Activated naive CD8-positive, alpha-beta T cell treated with anti-CD3 and anti-CD28 coated beads, Interleukin-2, amount 50 U/mL, for 24 hours (primary cell): Measurements from ENCODE around the gene PLBD2.

Experiments used
- ATAC-seq: fragments of 150-1000 bp; cut with Tn5 transposase; one replicate; pipeline ENCODE4 v1.10.0; 2021
- DNase-seq: peaks from one replicate; pipeline ENCODE4 v3.0.0; 2021
- H3K27ac Mint-ChIP-seq: one replicate; pipeline ENCODE4 v1.8.0; 2021; ENCODE audit warnings: mild to moderate bottlenecking, mixed read lengths
- H3K27me3 Mint-ChIP-seq: one replicate; pipeline ENCODE4 v1.8.0; 2021; ENCODE audit warnings: mixed read lengths
- H3K36me3 Mint-ChIP-seq: one replicate; pipeline ENCODE4 v1.8.0; 2021; ENCODE audit warnings: low read depth, mixed read lengths
- H3K4me1 Mint-ChIP-seq: one replicate; pipeline ENCODE4 v1.8.0; 2021; ENCODE audit warnings: mixed read lengths
- H3K4me3 Mint-ChIP-seq: one replicate; pipeline ENCODE4 v1.8.0; 2021; ENCODE audit warnings: mild to moderate bottlenecking, moderate library complexity, mixed read lengths
- H3K9me3 Mint-ChIP-seq: one replicate; pipeline ENCODE4 v1.8.0; 2021; ENCODE audit warnings: mixed read lengths

Gene PLBD2

GRCh38 chr12:113422886-113423669 is 64.7 kb downstream of the PLBD2 start:
- H3K9me3 Mint-ChIP-seq: no peaks in the 10 kb centered on the region
- H3K4me3 Mint-ChIP-seq: no peak overlapping the region
- no peak overlapping the region for H3K27ac Mint-ChIP-seq
- ATAC-seq: no peak
- no peak for DNase-seq
- H3K36me3 Mint-ChIP-seq: no peaks in the 10 kb centered on the region
- peaks cover 10% of the 10 kb centered on the region for H3K4me1 Mint-ChIP-seq
- peaks cover 12% of the 10 kb centered on the region for H3K27me3 Mint-ChIP-seq

- H3K27me3 Mint-ChIP-seq: peaks cover 16% of the 10 kb centered on the region
- no peak overlapping the region for H3K4me3 Mint-ChIP-seq
- H3K4me1 Mint-ChIP-seq: peaks cover 10% of the 10 kb centered on the region
- H3K27ac Mint-ChIP-seq: no peak overlapping the region
- H3K9me3 Mint-ChIP-seq: no peaks in the 10 kb centered on the region
- no peak for DNase-seq
- no peaks in the 10 kb centered on the region for H3K36me3 Mint-ChIP-seq
- ATAC-seq: no peak
Observed at GRCh38 chr12:113424456-113424855, 66.1 kb downstream of the PLBD2 start.

GRCh38 chr12:113424915-113425823 is 66.8 kb downstream of the PLBD2 start:
- peaks cover 19% of the 10 kb centered on the region for H3K27me3 Mint-ChIP-seq
- H3K27ac Mint-ChIP-seq: no peak overlapping the region
- no peak overlapping the region for H3K4me3 Mint-ChIP-seq
- no peaks in the 10 kb centered on the region for H3K9me3 Mint-ChIP-seq
- H3K4me1 Mint-ChIP-seq: peaks cover 10% of the 10 kb centered on the region
- DNase-seq: peak; percentile 74
- ATAC-seq: no peak
- H3K36me3 Mint-ChIP-seq: no peaks in the 10 kb centered on the region

- Mint-ChIP-seq H3K9me3 (no peaks in the 10 kb centered on the region), H3K27ac (no peak overlapping the region), H3K36me3 (no peaks in the 10 kb centered on the region), H3K27me3 (peaks cover 27% of the 10 kb centered on the region), H3K4me3 (no peak overlapping the region), H3K4me1 (peaks cover 10% of the 10 kb centered on the region)
- DNase-seq (no peak), ATAC-seq (no peak)
Observed at GRCh38 chr12:113425960-113426453, 67.6 kb downstream of the PLBD2 start.

- H3K4me3 Mint-ChIP-seq: no peak overlapping the region
- DNase-seq (no peak), ATAC-seq (no peak)
- H3K36me3 Mint-ChIP-seq: no peaks in the 10 kb centered on the region
- no peaks in the 10 kb centered on the region for H3K9me3 Mint-ChIP-seq
- H3K4me1 Mint-ChIP-seq: peaks cover 3% of the 10 kb centered on the region
- no peak overlapping the region for H3K27ac Mint-ChIP-seq
- peaks cover 33% of the 10 kb centered on the region for H3K27me3 Mint-ChIP-seq
Observed at GRCh38 chr12:113427882-113428281, 69.5 kb downstream of the PLBD2 start.

GRCh38 chr12:113428482-113428881 is 70.1 kb downstream of the PLBD2 start:
- Mint-ChIP-seq H3K36me3 (no peaks in the 10 kb centered on the region), H3K27me3 (peaks cover 33% of the 10 kb centered on the region), H3K4me3 (no peak overlapping the region), H3K27ac (no peak overlapping the region), H3K9me3 (no peaks in the 10 kb centered on the region), H3K4me1 (peaks cover 3% of the 10 kb centered on the region)
- DNase-seq: no peak
- ATAC-seq: no peak

GRCh38 chr12:113432986-113433385 is 74.6 kb downstream of the PLBD2 start:
- ATAC-seq: no peak
- no peak overlapping the region for H3K4me3 Mint-ChIP-seq
- peaks cover 21% of the 10 kb centered on the region for H3K27me3 Mint-ChIP-seq
- H3K4me1 Mint-ChIP-seq: no peaks in the 10 kb centered on the region
- no peak for DNase-seq
- H3K36me3 Mint-ChIP-seq: no peaks in the 10 kb centered on the region
- no peaks in the 10 kb centered on the region for H3K9me3 Mint-ChIP-seq
- no peak overlapping the region for H3K27ac Mint-ChIP-seq

- Mint-ChIP-seq H3K4me3 (no peak overlapping the region), H3K9me3 (no peaks in the 10 kb centered on the region), H3K27me3 (peaks cover 12% of the 10 kb centered on the region), H3K27ac (no peak overlapping the region), H3K36me3 (no peaks in the 10 kb centered on the region), H3K4me1 (no peaks in the 10 kb centered on the region)
- no peak for DNase-seq
- no peak for ATAC-seq
Observed at GRCh38 chr12:113435367-113435766, 77.0 kb downstream of the PLBD2 start.

GRCh38 chr12:113436586-113436985 is 78.2 kb downstream of the PLBD2 start:
- Mint-ChIP-seq H3K27me3 (peaks cover 4% of the 10 kb centered on the region), H3K27ac (no peak overlapping the region), H3K4me3 (no peak overlapping the region), H3K9me3 (no peaks in the 10 kb centered on the region), H3K36me3 (no peaks in the 10 kb centered on the region), H3K4me1 (no peaks in the 10 kb centered on the region)
- DNase-seq (no peak), ATAC-seq (no peak)

- no peak overlapping the region for H3K4me3 Mint-ChIP-seq
- H3K27ac Mint-ChIP-seq: no peak overlapping the region
- peaks cover 3% of the 10 kb centered on the region for H3K27me3 Mint-ChIP-seq
- DNase-seq (no peak), ATAC-seq (no peak)
- H3K4me1 Mint-ChIP-seq: no peaks in the 10 kb centered on the region
- no peaks in the 10 kb centered on the region for H3K9me3 Mint-ChIP-seq
- no peaks in the 10 kb centered on the region for H3K36me3 Mint-ChIP-seq
Observed at GRCh38 chr12:113436993-113437728, 78.8 kb downstream of the PLBD2 start.

- no peak for ATAC-seq
- Mint-ChIP-seq H3K9me3 (no peaks in the 10 kb centered on the region), H3K36me3 (no peaks in the 10 kb centered on the region), H3K27me3 (peaks cover 3% of the 10 kb centered on the region), H3K4me3 (no peak overlapping the region), H3K4me1 (no peaks in the 10 kb centered on the region), H3K27ac (no peak overlapping the region)
- no peak for DNase-seq
Observed at GRCh38 chr12:113437729-113438100, 79.3 kb downstream of the PLBD2 start.

- Mint-ChIP-seq H3K9me3 (no peaks in the 10 kb centered on the region), H3K4me1 (no peaks in the 10 kb centered on the region), H3K4me3 (no peak overlapping the region), H3K27me3 (peaks cover 10% of the 10 kb centered on the region), H3K27ac (no peak overlapping the region), H3K36me3 (no peaks in the 10 kb centered on the region)
- ATAC-seq (no peak), DNase-seq (no peak)
Observed at GRCh38 chr12:113438523-113439300, 80.3 kb downstream of the PLBD2 start.

- Mint-ChIP-seq H3K9me3 (no peaks in the 10 kb centered on the region), H3K4me3 (no peak overlapping the region), H3K27ac (no peak overlapping the region), H3K27me3 (peaks cover 10% of the 10 kb centered on the region), H3K4me1 (no peaks in the 10 kb centered on the region), H3K36me3 (no peaks in the 10 kb centered on the region)
- ATAC-seq (no peak), DNase-seq (no peak)
Observed at GRCh38 chr12:113439301-113439597, 80.9 kb downstream of the PLBD2 start.

GRCh38 chr12:113439606-113440030 is 81.2 kb downstream of the PLBD2 start:
- Mint-ChIP-seq H3K27ac (no peak overlapping the region), H3K9me3 (no peaks in the 10 kb centered on the region), H3K27me3 (peaks cover 10% of the 10 kb centered on the region), H3K4me1 (no peaks in the 10 kb centered on the region), H3K4me3 (no peak overlapping the region), H3K36me3 (no peaks in the 10 kb centered on the region)
- DNase-seq (no peak), ATAC-seq (no peak)
